ENCODE data around the gene ALX3.

GRCh38 chr1:110050602-110051261 lies 19.7 kb downstream of the ALX3 start:
- TF ChIP-seq POLR2A (IDR thresholded peaks at IDR 0.05; ENCODE audit: low read length) (no peak), GATA1 (IDR thresholded peaks at IDR 0.05; ENCODE audit: low read depth, low read length) (no peak)
